Uterus (tissue), 4 donors: Measurements from ENCODE around the gene CFAP61. TPM values are rescaled to one million over a fixed set of nuclear protein-coding genes. Genes with fewer than 3 reads are reported as not detected.

Experiments used
- DNase-seq, 2 donors: peaks; one replicate each; pipeline ENCODE4 v3.0.0-alpha.2; 2019 to 2020
- H3K27ac ChIP-seq, 2 donors: fragments of 200-600 bp; sonication (generic); 1 replicate in 1 of 2; 2 replicates in 1 of 2; pipeline ENCODE4 v1.5.1; 2016 to 2018
- H3K27me3 ChIP-seq, 2 donors: fragments of 200-600 bp; sonication (generic); one replicate each; pipeline ENCODE4 v1.5.1; 2018 to 2019; ENCODE audit warnings: control low read depth in 1 of 2
- H3K36me3 ChIP-seq, 2 donors: fragments of 200-600 bp; sonication (generic); one replicate each; pipeline ENCODE4 v1.5.1; 2019; ENCODE audit warnings: control low read depth in 1 of 2
- H3K4me1 ChIP-seq, 2 donors: fragments of 200-600 bp; sonication (generic); one replicate each; pipeline ENCODE4 v1.5.1; 2018 to 2019; ENCODE audit warnings: control low read depth in 1 of 2
- H3K4me3 ChIP-seq, 2 donors: fragments of 200-600 bp; sonication (generic); 1 replicate in 1 of 2; 2 replicates in 1 of 2; pipeline ENCODE4 v1.5.1; 2018 to 2019; ENCODE audit warnings: mild to moderate bottlenecking in 1 of 2
- H3K9me3 ChIP-seq, 2 donors: fragments of 200-600 bp; sonication (generic); one replicate each; pipeline ENCODE4 v1.5.1; 2019; ENCODE audit warnings: control low read depth in 1 of 2
- CTCF ChIP-seq, 4 experiments: fragments of 200-600 bp in 2 of 4; fragments of 450-650 bp in 2 of 4; sonication (generic) in 2 of 4; IDR thresholded peaks; one replicate each; pipeline ENCODE4 v1.5.1; 2016 to 2019; ENCODE audit warnings: antibody characterized with exemption in 4 of 4, mild to moderate bottlenecking in 2 of 4, moderate library complexity in 1 of 4
- POLR2A ChIP-seq, 2 donors: fragments of 450-650 bp; IDR thresholded peaks; one replicate each; pipeline ENCODE4 v1.6.1; 2016; ENCODE audit warnings: antibody characterized with exemption in 2 of 2, mild to moderate bottlenecking in 1 of 2, moderate library complexity in 1 of 2
- intact Hi-C: fragments of 100-400 bp; cut with DNase I; formaldehyde crosslinking; loops from one replicate; pipeline ENCODE4 v1.15.1; 2023; ENCODE audit warnings: low total_unique reads
- total RNA-seq, 4 donors: library from RNA; depleted of rRNA in 3 of 4; stranded (reverse); fragments of >200 nt in 3 of 4; gene quantifications; one replicate each; pipeline versions ENCODE4 v1.1.0 to v1.2.4, GENCODE V29; 2014 to 2023
- donor health status: DM: yes; HTN: yes; CAD: no.

Gene CFAP61
- total RNA-seq, 4 donors from 2014 or later = 3.0 to 8.2 (median 7.5) TPM; not detected in 1

DNA sequence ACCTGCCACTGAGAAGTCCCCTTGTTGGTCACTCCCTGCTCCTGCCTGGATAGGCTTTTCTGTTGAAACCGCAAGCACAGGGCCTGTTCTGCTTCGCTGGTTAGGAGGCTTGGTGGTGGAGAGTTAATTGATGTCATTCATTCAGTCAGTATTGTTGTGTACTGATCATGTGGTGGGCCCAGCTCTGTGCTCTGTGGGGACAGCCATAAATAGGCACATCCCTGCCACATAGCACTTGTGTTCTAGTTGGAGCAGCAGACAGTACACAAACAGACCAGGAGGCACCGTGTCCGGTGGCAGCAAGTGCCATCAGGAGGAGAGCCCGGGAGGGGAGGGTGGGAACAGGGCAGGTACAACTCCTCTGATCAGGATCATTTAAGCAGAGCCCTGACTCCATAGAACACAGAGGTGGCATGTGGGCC is 160.4 kb downstream of the CFAP61 start:
- Histone ChIP-seq H3K9me3 (no peaks in the 10 kb centered on the region), H3K27ac (no peak overlapping the region), H3K4me3 (no peak overlapping the region), H3K4me1 (no peaks in the 10 kb centered on the region), H3K36me3 (no peaks in the 10 kb centered on the region), H3K27me3 (no peaks in the 10 kb centered on the region)
- no peak for DNase-seq
- intact Hi-C loops = no loop called here
- TF ChIP-seq CTCF (IDR thresholded peaks at IDR 0.05) = no peak
- no peak for TF ChIP-seq POLR2A (IDR thresholded peaks at IDR 0.05)

DNA sequence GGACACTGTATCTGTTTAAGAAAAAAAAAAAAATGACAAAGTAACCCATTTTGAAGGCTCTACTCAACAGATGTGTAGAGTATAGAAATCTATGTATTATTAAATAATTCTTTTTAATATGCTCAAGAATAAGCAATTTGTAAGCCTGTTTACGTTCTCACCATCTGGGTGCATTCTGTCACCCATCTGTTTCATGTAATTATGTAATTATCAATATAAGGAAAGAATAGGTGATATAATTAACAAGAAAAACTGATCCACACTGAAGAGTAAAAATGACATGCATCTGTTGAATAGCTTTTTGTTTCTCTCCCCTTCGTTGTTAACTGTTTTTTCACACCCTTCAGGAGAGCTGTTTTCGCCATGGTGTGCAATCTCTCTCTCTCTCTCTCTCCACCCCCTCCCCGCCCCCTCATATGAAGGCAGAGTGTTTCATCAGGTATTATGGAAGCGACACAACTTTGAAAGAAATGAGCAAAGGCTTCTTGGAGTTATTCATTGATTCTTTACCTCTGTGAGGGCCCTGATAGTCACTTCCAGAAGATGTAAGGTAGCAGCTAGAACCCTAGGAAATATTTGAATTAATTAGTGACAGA is 161.3 kb downstream of the CFAP61 start:
- no peaks in the 10 kb centered on the region for H3K27me3 ChIP-seq
- no peak for DNase-seq
- intact Hi-C loops = no loop called here
- TF ChIP-seq POLR2A (IDR thresholded peaks at IDR 0.05) = no peak
- TF ChIP-seq CTCF (IDR thresholded peaks at IDR 0.05) = no peak
- no peak overlapping the region for H3K4me3 ChIP-seq
- H3K27ac ChIP-seq = no peak overlapping the region
- H3K4me1 ChIP-seq = no peaks in the 10 kb centered on the region
- no peaks in the 10 kb centered on the region for H3K9me3 ChIP-seq
- no peaks in the 10 kb centered on the region for H3K36me3 ChIP-seq

- TF ChIP-seq POLR2A (IDR thresholded peaks at IDR 0.05) = no peak
- no peak for TF ChIP-seq CTCF (IDR thresholded peaks at IDR 0.05)
- H3K9me3 ChIP-seq = no peaks in the 10 kb centered on the region
- no peaks in the 10 kb centered on the region for H3K4me1 ChIP-seq
- H3K27ac ChIP-seq = no peak overlapping the region
- H3K4me3 ChIP-seq = no peak overlapping the region
- H3K36me3 ChIP-seq = no peaks in the 10 kb centered on the region
- no peak for DNase-seq
- H3K27me3 ChIP-seq = no peaks in the 10 kb centered on the region
- intact Hi-C loops = no loop called here
Observed at GRCh38 chr20:20214757-20215275, 162.5 kb downstream of the CFAP61 start.

GRCh38 chr20:20215976-20216727 is 163.8 kb downstream of the CFAP61 start:
- no peak for DNase-seq
- Histone ChIP-seq H3K27me3 (no peaks in the 10 kb centered on the region), H3K4me3 (no peak overlapping the region), H3K4me1 (no peaks in the 10 kb centered on the region), H3K27ac (no peak overlapping the region), H3K36me3 (no peaks in the 10 kb centered on the region), H3K9me3 (no peaks in the 10 kb centered on the region)
- no peak for TF ChIP-seq POLR2A (IDR thresholded peaks at IDR 0.05)
- TF ChIP-seq CTCF (IDR thresholded peaks at IDR 0.05) = no peak
- intact Hi-C loops = no loop called here

DNA sequence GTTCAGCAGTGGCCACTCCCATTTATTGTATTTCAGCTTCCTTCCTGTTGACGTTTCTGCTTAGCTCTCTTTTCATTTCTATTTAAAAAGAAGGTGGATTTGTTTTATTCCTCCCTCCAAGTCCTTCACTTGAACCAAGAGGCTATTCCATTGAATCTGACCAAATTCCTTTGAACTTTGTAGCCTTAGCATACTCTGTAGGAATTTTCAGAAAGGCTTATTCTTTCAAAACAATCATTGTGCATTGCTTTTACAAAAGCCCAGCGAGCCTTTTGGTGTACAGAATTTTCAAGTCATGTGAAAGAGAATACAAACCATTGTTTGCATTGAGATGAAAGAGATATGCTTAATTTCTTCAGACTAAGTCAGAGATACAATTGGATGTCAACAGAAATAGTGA is 164.6 kb downstream of the CFAP61 start:
- H3K36me3 ChIP-seq = no peaks in the 10 kb centered on the region
- no peaks in the 10 kb centered on the region for H3K27me3 ChIP-seq
- no peak for TF ChIP-seq CTCF (IDR thresholded peaks at IDR 0.05)
- TF ChIP-seq POLR2A (IDR thresholded peaks at IDR 0.05) = no peak
- DNase-seq = no peak
- no peak overlapping the region for H3K4me3 ChIP-seq
- no peaks in the 10 kb centered on the region for H3K4me1 ChIP-seq
- H3K27ac ChIP-seq = no peak overlapping the region
- intact Hi-C loops = no loop called here
- H3K9me3 ChIP-seq = no peaks in the 10 kb centered on the region
